WTC11 (cell line): Measurements from ENCODE around the gene GRB10. TPM values are rescaled to one million over a fixed set of nuclear protein-coding genes. Genes with fewer than 3 reads are reported as not detected.

Experiments
- ATAC-seq: fragments of 200-7000 bp; cut with Tn5 transposase; 2 replicates; pipeline ENCODE4 v1.10.0; 2021; ENCODE audit warnings: mild to moderate bottlenecking, moderate library complexity
- CTCF ChIA-PET: fragments of 300-600 bp; sonication (Branson Sonifier 250); formaldehyde crosslinking; loops from one replicate; lab custom pipeline; 2021; ENCODE audit warnings: antibody characterized with exemption; lab: Charles Lee
- POLR2A ChIA-PET: fragments of 350-600 bp; sonication (Branson Sonifier 250); formaldehyde crosslinking; loops from one replicate; lab custom pipeline; 2021; ENCODE audit warnings: antibody characterized with exemption; lab: Charles Lee
- DNase-seq: peaks from one replicate; pipeline ENCODE4 v3.0.0; 2021; ENCODE audit warnings: low spot score
- H3K27ac Mint-ChIP-seq: 2 replicates; pipeline ENCODE4 v1.8.0; 2021; ENCODE audit warnings: mixed read lengths
- H3K27me3 Mint-ChIP-seq: 2 replicates; pipeline ENCODE4 v1.8.0; 2021; ENCODE audit warnings: low read depth, mild to moderate bottlenecking, moderate library complexity, mixed read lengths
- H3K36me3 Mint-ChIP-seq: 2 replicates; pipeline ENCODE4 v1.8.0; 2021; ENCODE audit warnings: mixed read lengths
- H3K4me1 Mint-ChIP-seq: 2 replicates; pipeline ENCODE4 v1.8.0; 2022; ENCODE audit warnings: mixed read lengths
- H3K4me3 Mint-ChIP-seq: 2 replicates; pipeline ENCODE4 v1.8.0; 2021; ENCODE audit warnings: mild to moderate bottlenecking, moderate library complexity, mixed read lengths
- H3K9me3 Mint-ChIP-seq: 2 replicates; pipeline ENCODE4 v1.8.0; 2021; ENCODE audit warnings: mixed read lengths
- CREM ChIP-seq: sonication (generic); formaldehyde crosslinking; IDR thresholded peaks from 2 replicates; pipeline ENCODE4 v1.8.1; 2022; ENCODE audit warnings: mild to moderate bottlenecking, missing genetic modification reagents, moderate library complexity
- E2F4 ChIP-seq: sonication (generic); formaldehyde crosslinking; IDR thresholded peaks from 2 replicates; pipeline ENCODE4 v1.8.1; 2022; ENCODE audit warnings: low read depth, mild to moderate bottlenecking, moderate library complexity, missing genetic modification reagents, borderline replicate concordance
- E2F5 ChIP-seq: sonication (generic); formaldehyde crosslinking; IDR thresholded peaks from 2 replicates; pipeline ENCODE4 v1.8.1; 2022; ENCODE audit warnings: mild to moderate bottlenecking, moderate library complexity, missing genetic modification reagents
- ELF4 ChIP-seq: sonication (generic); formaldehyde crosslinking; IDR thresholded peaks from 2 replicates; pipeline ENCODE4 v1.8.1; 2022; ENCODE audit warnings: low read depth, mild to moderate bottlenecking, moderate library complexity, missing genetic modification reagents
- ERG ChIP-seq: fragments of 250-450 bp; sonication (Bioruptor Pico); IDR thresholded peaks from 2 replicates; pipeline ENCODE4 v1.8.0; 2021; ENCODE audit warnings: mild to moderate bottlenecking
- FOXK1 ChIP-seq: sonication (generic); formaldehyde crosslinking; IDR thresholded peaks from 2 replicates; pipeline ENCODE4 v1.8.0; 2022; ENCODE audit warnings: mild to moderate bottlenecking, moderate library complexity, missing genetic modification reagents
- FOXP1 ChIP-seq: sonication (generic); formaldehyde crosslinking; IDR thresholded peaks from 2 replicates; pipeline ENCODE4 v1.8.0; 2022; ENCODE audit warnings: missing genetic modification reagents, mild to moderate bottlenecking, moderate library complexity, borderline replicate concordance
- FOXP4 ChIP-seq: sonication (generic); formaldehyde crosslinking; IDR thresholded peaks from 2 replicates; pipeline ENCODE4 v1.8.0; 2022; ENCODE audit warnings: mild to moderate bottlenecking, missing genetic modification reagents
- GABPB1 ChIP-seq: sonication (generic); formaldehyde crosslinking; IDR thresholded peaks from 2 replicates; pipeline ENCODE4 v1.8.1; 2023; ENCODE audit warnings: mild to moderate bottlenecking, missing genetic modification reagents
- GRHL2 ChIP-seq: fragments of 250-450 bp; sonication (Bioruptor Pico); IDR thresholded peaks from 2 replicates; pipeline ENCODE4 v1.8.0; 2022; ENCODE audit warnings: mild to moderate bottlenecking, moderate library complexity; ENCODE audit not compliant: insufficient replicate concordance, severe bottlenecking
- JUN ChIP-seq: sonication (generic); formaldehyde crosslinking; IDR thresholded peaks from 2 replicates; pipeline ENCODE4 v1.8.0; 2023; ENCODE audit warnings: mild to moderate bottlenecking, missing genetic modification reagents
- KAT7 ChIP-seq: sonication (generic); formaldehyde crosslinking; IDR thresholded peaks from 2 replicates; pipeline ENCODE4 v1.8.1; 2023; ENCODE audit warnings: missing genetic modification reagents, mild to moderate bottlenecking, borderline replicate concordance
- PREB ChIP-seq: sonication (generic); formaldehyde crosslinking; IDR thresholded peaks from 2 replicates; pipeline ENCODE4 v1.8.1; 2022; ENCODE audit warnings: mild to moderate bottlenecking, missing genetic modification reagents, moderate library complexity, borderline replicate concordance
- STAT6 ChIP-seq: sonication (generic); formaldehyde crosslinking; conservative IDR thresholded peaks from 2 replicates; pipeline ENCODE4 v1.8.1; 2023; ENCODE audit warnings: mild to moderate bottlenecking, low read depth, missing genetic modification reagents, moderate library complexity
- ZBTB21 ChIP-seq: sonication (generic); formaldehyde crosslinking; IDR thresholded peaks from 2 replicates; pipeline ENCODE4 v1.8.1; 2023; ENCODE audit warnings: mild to moderate bottlenecking, missing genetic modification reagents, borderline replicate concordance
- ZNF121 ChIP-seq: sonication (generic); formaldehyde crosslinking; IDR thresholded peaks from 2 replicates; pipeline ENCODE4 v1.8.0; 2023; ENCODE audit warnings: missing genetic modification reagents
- ZNF396 ChIP-seq: fragments of 250-450 bp; sonication (Bioruptor Pico); IDR thresholded peaks from 2 replicates; pipeline ENCODE4 v1.8.0; 2021; ENCODE audit warnings: mild to moderate bottlenecking, moderate library complexity, borderline replicate concordance
- ZNF512 ChIP-seq: sonication (generic); formaldehyde crosslinking; IDR thresholded peaks from 2 replicates; pipeline ENCODE4 v1.8.1; 2022; ENCODE audit warnings: missing genetic modification reagents, borderline replicate concordance
- ZNF532 ChIP-seq: fragments of 250-450 bp; sonication (Bioruptor Pico); IDR thresholded peaks from 2 replicates; pipeline ENCODE4 v1.9.0; 2021; ENCODE audit warnings: mild to moderate bottlenecking, borderline replicate concordance
- total RNA-seq: library from RNA; stranded (reverse); gene quantifications from 3 replicates; pipeline ENCODE4 v1.2.3, GENCODE V29; 2021

Gene GRB10
- total RNA-seq, 1 experiment from 2014 or later: 103 TPM

GRCh38 chr7:50707236-50708006 is 75.3 kb downstream of the GRB10 start (continued):
- TF ChIP-seq E2F5 (CRISPR knock-in tag) (no peak), ZNF512 (CRISPR knock-in tag) (no peak), GABPB1 (no peak), GRHL2 (CRISPR knock-in tag) (no peak), FOXP1 (CRISPR knock-in tag) (no peak)

GRCh38 chr7:50706469-50706937 is 76.2 kb downstream of the GRB10 start:
- no peak for DNase-seq
- Mint-ChIP-seq H3K36me3 (peaks cover 7% of the 10 kb centered on the region; the same call in 1 of the 2 replicates), H3K4me1 (peaks cover 64% of the 10 kb centered on the region), H3K4me3 (no peak overlapping the region), H3K27ac (peak overlapping the region; percentile 69; the same call in 1 of the 2 replicates), H3K27me3 (no peaks in the 10 kb centered on the region), H3K9me3 (no peaks in the 10 kb centered on the region)
- ChIA-PET POLR2A (no interaction called here), CTCF (no interaction called here)
- ATAC-seq: no peak
- TF ChIP-seq STAT6 (CRISPR knock-in tag) (no peak), CREM (CRISPR knock-in tag) (no peak), E2F4 (CRISPR knock-in tag) (no peak), ZBTB21 (CRISPR knock-in tag) (no peak), FOXP4 (CRISPR knock-in tag) (no peak), KAT7 (CRISPR knock-in tag) (no peak), ERG (CRISPR knock-in tag) (no peak), ZNF396 (CRISPR knock-in tag) (no peak), ZNF121 (CRISPR knock-in tag) (no peak), ELF4 (CRISPR knock-in tag) (no peak), JUN (no peak), PREB (CRISPR knock-in tag) (no peak), FOXK1 (CRISPR knock-in tag) (no peak), ZNF532 (CRISPR knock-in tag) (no peak)
